ENCODE measurements around the gene BLMH.

DNA sequence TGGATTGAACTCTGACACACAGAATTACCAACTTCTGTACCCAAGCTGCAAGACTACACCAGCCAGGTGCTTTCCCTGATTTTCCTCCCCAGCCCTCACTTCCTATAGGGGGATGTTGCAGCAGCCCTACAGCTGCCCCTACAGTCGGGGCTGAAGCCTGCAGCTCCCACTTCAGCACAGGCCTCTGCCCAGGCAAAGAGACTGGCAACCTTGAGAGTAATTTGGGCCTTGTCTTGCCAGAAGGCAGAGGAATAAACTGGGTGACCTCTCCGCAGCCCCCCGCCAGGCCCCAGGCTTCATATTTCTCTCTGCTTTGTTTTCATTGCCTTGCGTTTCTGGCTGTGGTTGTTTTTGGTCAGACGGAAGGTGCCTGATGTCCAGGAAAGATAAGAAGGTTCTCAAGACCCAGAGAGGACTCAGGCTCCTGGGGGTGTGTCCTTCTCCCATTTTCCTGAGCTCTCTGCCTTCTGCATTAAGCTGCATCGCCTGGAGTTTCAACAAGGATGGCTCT is 88.2 kb downstream of the BLMH start:
- no peak for TF ChIP-seq EZH2 (IDR thresholded peaks at IDR 0.05; ENCODE audit: insufficient read depth, low read length)
- no peak for TF ChIP-seq CTCF (IDR thresholded peaks at IDR 0.05; ENCODE audit: insufficient read depth, low read depth, low read length)

Data from astrocyte (in vitro differentiated cells and primary cell).